NCI-H82 treated with DMSO at 0.1 percent for 48 hours (cell line): ENCODE results near the gene ZNF500.
A peak's percentile ranks its signal among the peaks of the same experiment; 100 is the strongest.
"Not testable (repeated sequence)": the region's sequence is repeated elsewhere in the genome, so short reads cannot be mapped to it uniquely, and the experiment has no call there.

Experiments used
- DNase-seq: peaks from one replicate; lab custom pipeline; 2025; ENCODE audit not compliant: unreplicated experiment; lab: John Stamatoyannopoulos, UW

ZNF500 gene

GRCh38 chr16:4746991-4747574 is 19.9 kb downstream of the ZNF500 start:
- DNase-seq: no peak

GRCh38 chr16:4746215-4746614 is 20.7 kb downstream of the ZNF500 start:
- no peak for DNase-seq

GRCh38 chr16:4745274-4745569 is 21.7 kb downstream of the ZNF500 start:
- no peak for DNase-seq

GRCh38 chr16:4744555-4745273 is 22.2 kb downstream of the ZNF500 start:
- no peak for DNase-seq

GRCh38 chr16:4743226-4743878 is 23.6 kb downstream of the ZNF500 start:
- no peak for DNase-seq

GRCh38 chr16:4738370-4738769 is 28.6 kb downstream of the ZNF500 start:
- not testable (repeated sequence) for DNase-seq

GRCh38 chr16:4737545-4737944 is 29.4 kb downstream of the ZNF500 start:
- DNase-seq: no peak

GRCh38 chr16:4736546-4736945 is 30.4 kb downstream of the ZNF500 start:
- DNase-seq: no peak

GRCh38 chr16:4734730-4735535 is 32.0 kb downstream of the ZNF500 start:
- DNase-seq: peak; percentile 26

- DNase-seq: peak; percentile 88
Measured at GRCh38 chr16:4734063-4734729, 32.8 kb downstream of the ZNF500 start, which contains the start of the genes ANKS3 and DNAAF8. Gene ANKS3 (minus strand): TSS chr16:4734271. CDS start chr16:4730149, 4,122 bp downstream. Gene DNAAF8 (plus strand): TSS chr16:4734537. CDS start chr16:4736515, 1,978 bp downstream.

- no peak for DNase-seq
Measured at GRCh38 chr16:4733747-4734062, 33.3 kb downstream of the ZNF500 start.

GRCh38 chr16:4733211-4733742 is 33.7 kb downstream of the ZNF500 start:
- DNase-seq: no peak

- no peak for DNase-seq
Measured at GRCh38 chr16:4729876-4730275, 37.1 kb downstream of the ZNF500 start.

GRCh38 chr16:4728676-4729075 is 38.3 kb downstream of the ZNF500 start:
- DNase-seq: no peak

GRCh38 chr16:4726616-4727015 is 40.3 kb downstream of the ZNF500 start:
- DNase-seq: no peak

GRCh38 chr16:4724661-4725270 is 42.2 kb downstream of the ZNF500 start:
- no peak for DNase-seq

- no peak for DNase-seq
Measured at GRCh38 chr16:4723071-4723767, 43.7 kb downstream of the ZNF500 start.

GRCh38 chr16:4718466-4718865 is 48.5 kb downstream of the ZNF500 start:
- DNase-seq: no peak

GRCh38 chr16:4714996-4715395 is 52.0 kb downstream of the ZNF500 start:
- DNase-seq: no peak
